HEK293 (cell line): ENCODE measurements around the gene ITPR3.

ENCODE experiments used
- CTCF ChIA-PET: fragments of 350-600 bp; formaldehyde crosslinking; extraction: SDS; loops from one replicate; lab custom pipeline; 2021; ENCODE audit warnings: antibody characterized with exemption; lab: Yijun Ruan, JAX
- POLR2A ChIA-PET: fragments of 300-600 bp; formaldehyde crosslinking; extraction: SDS; loops from one replicate; lab custom pipeline; 2020; ENCODE audit warnings: antibody characterized with exemption, inconsistent platforms; lab: Yijun Ruan, JAX
- H3K27ac ChIP-seq: fragments of 200-500 bp; sonication (Bioruptor generic); 2 replicates; pipeline ENCODE4 v1.5.1; 2014; ENCODE audit warnings: low read depth, low read length, control low read depth, inconsistent platforms; ENCODE audit errors: extremely low read depth
- H3K36me3 ChIP-seq, 2 experiments: fragments of 200-500 bp in 1 of 2; sonication (Bioruptor generic) in 1 of 2; 1 replicate in 1 of 2; 2 replicates in 1 of 2; pipeline ENCODE4 v1.5.1; 2014 to 2017; ENCODE audit warnings: inconsistent platforms in 2 of 2, low read length in 2 of 2; ENCODE audit not compliant: control insufficient read depth in 2 of 2, insufficient read depth in 1 of 2
- H3K4me1 ChIP-seq: fragments of 200-500 bp; sonication (Bioruptor generic); 2 replicates; pipeline ENCODE4 v1.5.1; 2014; ENCODE audit warnings: mild to moderate bottlenecking, low read length, inconsistent platforms; ENCODE audit not compliant: control insufficient read depth, insufficient read depth
- H3K4me3 ChIP-seq: 2 replicates; pipeline ENCODE4 v1.5.1; 2011; ENCODE audit warnings: low read depth, mild to moderate bottlenecking, control low read depth, low read length, moderate library complexity
- H3K9me3 ChIP-seq: fragments of 200-500 bp; sonication (Bioruptor generic); 2 replicates; pipeline ENCODE4 v1.5.1; 2014; ENCODE audit warnings: low read depth, low read length, inconsistent platforms; ENCODE audit not compliant: control insufficient read depth, insufficient read depth
- PRDM10 ChIP-seq: fragments of 450-650 bp; formaldehyde crosslinking; IDR thresholded peaks from 2 replicates; pipeline ENCODE4 v1.5.1; 2016; ENCODE audit warnings: missing biosample characterization, missing genetic modification characterization
- PRDM4 ChIP-seq: fragments of 450-650 bp; formaldehyde crosslinking; IDR thresholded peaks from 2 replicates; pipeline ENCODE4 v1.5.1; 2017; ENCODE audit warnings: missing biosample characterization, missing genetic modification characterization
- SETDB1 ChIP-seq: IDR thresholded peaks from one replicate; pipeline ENCODE4 v1.6.1; 2017; ENCODE audit warnings: mild to moderate bottlenecking, low read length, moderate library complexity, mixed read lengths; ENCODE audit not compliant: insufficient read length
- ZBTB20 ChIP-seq: fragments of 450-650 bp; formaldehyde crosslinking; IDR thresholded peaks from 2 replicates; pipeline ENCODE4 v1.5.1; 2016; ENCODE audit warnings: missing biosample characterization, missing genetic modification characterization
- ZNF16 ChIP-seq: fragments of 450-650 bp; formaldehyde crosslinking; IDR thresholded peaks from 2 replicates; pipeline ENCODE4 v1.5.1; 2016; ENCODE audit warnings: low read depth, missing biosample characterization, missing genetic modification characterization
- ZNF223 ChIP-seq: fragments of 450-650 bp; formaldehyde crosslinking; IDR thresholded peaks from 2 replicates; pipeline ENCODE4 v1.5.1; 2016; ENCODE audit warnings: missing biosample characterization, missing genetic modification characterization
- ZNF350 ChIP-seq: fragments of 450-650 bp; formaldehyde crosslinking; IDR thresholded peaks from 2 replicates; pipeline ENCODE4 v1.5.0; 2017; ENCODE audit warnings: missing biosample characterization, mild to moderate bottlenecking, missing genetic modification characterization
- ZNF394 ChIP-seq: fragments of 450-650 bp; formaldehyde crosslinking; IDR thresholded peaks from 2 replicates; pipeline ENCODE4 v1.5.1; 2016; ENCODE audit warnings: missing biosample characterization, missing genetic modification characterization, mild to moderate bottlenecking, moderate library complexity, borderline replicate concordance
- ZNF398 ChIP-seq: fragments of 450-650 bp; formaldehyde crosslinking; IDR thresholded peaks from 2 replicates; pipeline ENCODE4 v1.5.1; 2017; ENCODE audit warnings: missing biosample characterization, missing genetic modification characterization
- ZNF423 ChIP-seq: fragments of 450-650 bp; formaldehyde crosslinking; IDR thresholded peaks from 2 replicates; pipeline ENCODE4 v1.5.1; 2016; ENCODE audit warnings: missing biosample characterization, missing genetic modification characterization
- ZNF510 ChIP-seq: fragments of 450-650 bp; formaldehyde crosslinking; IDR thresholded peaks from 2 replicates; pipeline ENCODE4 v1.5.1; 2018; ENCODE audit warnings: mild to moderate bottlenecking, missing genetic modification characterization, missing biosample characterization; ENCODE audit not compliant: insufficient replicate concordance
- ZNF664 ChIP-seq: fragments of 450-650 bp; formaldehyde crosslinking; IDR thresholded peaks from 2 replicates; pipeline ENCODE4 v1.5.1; 2016; ENCODE audit warnings: missing biosample characterization, missing genetic modification characterization
- ZNF776 ChIP-seq: fragments of 450-650 bp; formaldehyde crosslinking; IDR thresholded peaks from 2 replicates; pipeline ENCODE4 v1.5.0; 2017; ENCODE audit warnings: missing biosample characterization, missing genetic modification characterization, borderline replicate concordance
- ZSCAN23 ChIP-seq: fragments of 450-650 bp; formaldehyde crosslinking; IDR thresholded peaks from 2 replicates; pipeline ENCODE4 v1.5.1; 2016; ENCODE audit warnings: missing biosample characterization, missing genetic modification characterization
- ZSCAN4 ChIP-seq: fragments of 450-650 bp; formaldehyde crosslinking; IDR thresholded peaks from 2 replicates; pipeline ENCODE4 v1.5.1; 2017; ENCODE audit warnings: missing biosample characterization, missing genetic modification characterization
- TF ChIP-seq, protein P1 (sequence below): fragments of 450-650 bp; formaldehyde crosslinking; IDR thresholded peaks from 2 replicates; pipeline ENCODE4 v1.5.1; 2016; ENCODE audit warnings: missing biosample characterization, missing genetic modification characterization

The ITPR3 gene

DNA sequence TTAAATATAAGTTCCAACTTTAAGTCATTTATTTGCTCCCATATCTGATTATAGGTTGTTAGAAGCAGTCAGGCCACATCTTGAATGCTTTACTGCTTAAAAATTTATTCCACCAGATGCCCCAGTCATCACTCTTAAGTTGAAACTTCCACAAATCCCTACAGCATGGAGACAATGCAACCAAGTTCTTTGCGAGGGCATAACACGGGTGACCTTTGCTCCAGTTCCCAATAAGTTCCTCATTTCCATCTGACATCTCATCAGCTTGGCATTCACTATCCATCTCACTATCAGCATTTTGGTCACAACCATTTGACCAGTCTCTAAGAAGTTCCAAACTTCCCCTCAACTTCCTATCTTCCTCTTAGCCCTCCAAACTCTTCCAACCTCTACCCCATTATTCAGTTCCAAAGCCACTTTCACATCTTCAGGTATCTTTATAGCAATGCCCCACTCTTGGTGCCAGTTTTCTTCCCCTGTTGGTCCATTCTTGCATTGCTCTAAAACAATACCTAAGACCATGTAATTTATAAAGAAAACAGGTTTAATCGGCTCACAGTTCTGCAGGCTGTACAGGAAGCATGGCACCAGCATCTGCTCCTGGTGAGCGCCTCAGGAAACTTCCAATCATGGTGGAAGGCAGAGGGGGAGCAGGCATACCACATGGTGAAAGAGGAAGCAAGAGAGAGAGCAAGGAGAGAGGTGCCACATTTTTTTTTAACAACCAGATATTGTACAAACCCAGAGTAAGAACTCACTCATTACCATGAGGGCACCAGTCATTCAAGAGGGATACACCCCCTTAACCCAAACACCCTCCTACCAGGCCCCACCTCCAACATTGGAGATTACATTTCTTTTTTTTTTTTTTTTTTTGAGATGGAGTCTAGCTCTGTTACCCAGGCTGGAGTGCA is 15.9 kb upstream of the ITPR3 start:
- TF ChIP-seq ZNF776 (no peak), PRDM10 (tag by site-specific recombination) (peak; percentile 79)
- Histone ChIP-seq H3K4me3 (no peak overlapping the region), H3K4me1 (no peaks in the 10 kb centered on the region), H3K9me3 (no peaks in the 10 kb centered on the region), H3K36me3 (no peaks in the 10 kb centered on the region), H3K27ac (no peak overlapping the region)
- CTCF ChIA-PET, result no interaction called here
- POLR2A ChIA-PET, result interaction anchor here (1.5 kb wide), 1 partner anchor 16 kb away, joined by 3 read pairs; the partner anchor contains the start of gene ITPR3

GRCh38 chr6:33606642-33607041 is 14.5 kb upstream of the ITPR3 start:
- no peaks in the 10 kb centered on the region for H3K9me3 ChIP-seq
- H3K27ac ChIP-seq, result no peak overlapping the region
- no peaks in the 10 kb centered on the region for H3K4me1 ChIP-seq
- TF ChIP-seq ZNF394, result no peak
- no peak for TF ChIP-seq ZBTB20 (tag by site-specific recombination)
- no peak for TF ChIP-seq ZSCAN23
- TF ChIP-seq ZNF16, result no peak
- TF ChIP-seq ZNF664 (tag by site-specific recombination), result peak; percentile 94
- TF ChIP-seq SETDB1, result no peak
- no peak for TF ChIP-seq ZNF510 (tag by site-specific recombination)
- ChIA-PET POLR2A (interaction anchor here (0.7 to 1.3 kb wide), 2 partner anchors 27 to 358 kb away, joined by 3 read pairs; partner anchors contain the start of gene BAK1), CTCF (interaction anchor here (1.1 kb wide), 2 partner anchors 9 to 38 kb away, joined by 3 to 4 read pairs; no protein-coding TSS in a partner anchor)
- no peaks in the 10 kb centered on the region for H3K36me3 ChIP-seq
- H3K4me3 ChIP-seq, result no peak overlapping the region

- POLR2A ChIA-PET, result interaction anchor here (1.3 to 1.6 kb wide), 2 partner anchors 14 to 27 kb away, joined by 3 to 7 read pairs; partner anchors contain the start of genes BAK1 and ITPR3
- no peaks in the 10 kb centered on the region for H3K36me3 ChIP-seq
- H3K27ac ChIP-seq, result no peak overlapping the region
- CTCF ChIA-PET, result interaction anchor here (0.5 to 1.6 kb wide), 14 partner anchors 10 to 898 kb away, joined by 3 to 10 read pairs (median 3); no protein-coding TSS in a partner anchor
- no peak overlapping the region for H3K4me3 ChIP-seq
- H3K9me3 ChIP-seq, result no peaks in the 10 kb centered on the region
- H3K4me1 ChIP-seq, result no peaks in the 10 kb centered on the region
- no peak for TF ChIP-seq ZNF350 (tag by site-specific recombination)
- TF ChIP-seq PRDM4 (tag by site-specific recombination), result no peak
- no peak for TF ChIP-seq ZNF223 (tag by site-specific recombination)
- TF ChIP-seq, protein P1, sequence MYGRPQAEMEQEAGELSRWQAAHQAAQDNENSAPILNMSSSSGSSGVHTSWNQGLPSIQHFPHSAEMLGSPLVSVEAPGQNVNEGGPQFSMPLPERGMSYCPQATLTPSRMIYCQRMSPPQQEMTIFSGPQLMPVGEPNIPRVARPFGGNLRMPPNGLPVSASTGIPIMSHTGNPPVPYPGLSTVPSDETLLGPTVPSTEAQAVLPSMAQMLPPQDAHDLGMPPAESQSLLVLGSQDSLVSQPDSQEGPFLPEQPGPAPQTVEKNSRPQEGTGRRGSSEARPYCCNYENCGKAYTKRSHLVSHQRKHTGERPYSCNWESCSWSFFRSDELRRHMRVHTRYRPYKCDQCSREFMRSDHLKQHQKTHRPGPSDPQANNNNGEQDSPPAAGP (tag by site-specific recombination), result no peak
- TF ChIP-seq ZNF423 (tag by site-specific recombination), result no peak
- no peak for TF ChIP-seq ZSCAN23
- TF ChIP-seq ZNF398, result no peak
- no peak for TF ChIP-seq ZSCAN4
These were observed 13.9 kb upstream of the ITPR3 start for GRCh38 chr6:33607126-33607783.
